Coronary artery (tissue), 2 donors: ENCODE data around the gene CTBP1.

ENCODE experiments used
- DNase-seq: peaks from one replicate; pipeline ENCODE4 v3.0.0-alpha.2; 2017; ENCODE audit warnings: low spot score
- H3K27ac ChIP-seq, 2 donors: fragments of 200-600 bp; sonication (generic); one replicate each; pipeline ENCODE4 v1.5.1; 2016 to 2019
- H3K4me3 ChIP-seq: fragments of 200-600 bp; sonication (generic); 2 replicates; pipeline ENCODE4 v1.5.1; 2016; ENCODE audit warnings: mild to moderate bottlenecking, moderate library complexity
- CTCF ChIP-seq: fragments of 200-600 bp; sonication (generic); IDR thresholded peaks from one replicate; pipeline ENCODE4 v1.5.1; 2019; ENCODE audit warnings: antibody characterized with exemption

The CTBP1 gene

GRCh38 chr4:1164444-1164843 lies 84.5 kb downstream of the CTBP1 start:
- no peak for TF ChIP-seq CTCF
- DNase-seq = no peak
- Histone ChIP-seq H3K4me3 (no peak overlapping the region), H3K27ac (no peak overlapping the region)

GRCh38 chr4:1164040-1164439 lies 84.9 kb downstream of the CTBP1 start:
- H3K4me3 ChIP-seq = no peak overlapping the region
- H3K27ac ChIP-seq = no peak overlapping the region
- no peak for DNase-seq
- TF ChIP-seq CTCF = no peak
